Epidermal melanocyte (primary cell): ENCODE measurements around the gene YJEFN3.

ENCODE experiments used
- DNase-seq: peaks from one replicate; pipeline ENCODE4 v3.0.0; 2011; ENCODE audit warnings: low spot score; ENCODE audit not compliant: insufficient read length

YJEFN3 gene

GRCh38 chr19:19584356-19584755 is 55.6 kb downstream of the YJEFN3 start:
- no peak for DNase-seq
